ENCODE measurements around the gene SIRT3. TPM values are rescaled to one million over a fixed set of nuclear protein-coding genes. Genes with fewer than 3 reads are reported as not detected.

The SIRT3 gene
- total RNA-seq, 2 experiments from 2014 or later = 19.6 to 23.3 TPM

- intact Hi-C loops (cut with DNase I, micrococcal nuclease) = no loop called here
- POLR2A ChIA-PET = no interaction called here
- Mint-ChIP-seq H3K4me1 (peaks cover 19% of the 10 kb centered on the region), H3K27ac (peak overlapping the region; percentile 67), H3K9me3 (ENCODE audit: low read depth) (no peaks in the 10 kb centered on the region), H3K4me3 (no peak overlapping the region), H3K27me3 (no peaks in the 10 kb centered on the region), H3K36me3 (ENCODE audit: low read depth) (peaks cover 63% of the 10 kb centered on the region)
- no peak for ATAC-seq
- CTCF ChIA-PET = interaction anchor here (0.9 kb wide), 1 partner anchor 39 kb away, joined by 3 read pairs; no protein-coding TSS in a partner anchor
- DNase-seq = no peak
These were observed 23.7 kb downstream of the SIRT3 start for GRCh38 chr11:212150-213100.

GRCh38 chr11:211741-212140 is 24.4 kb downstream of the SIRT3 start:
- DNase-seq (no peak), ATAC-seq (no peak)
- peak overlapping the region; percentile 67 for H3K27ac Mint-ChIP-seq
- intact Hi-C loops (cut with DNase I, micrococcal nuclease) = no loop called here
- ChIA-PET POLR2A (no interaction called here), CTCF (interaction anchor here (0.9 kb wide), 1 partner anchor 39 kb away, joined by 3 read pairs; no protein-coding TSS in a partner anchor)
- no peaks in the 10 kb centered on the region for H3K9me3 Mint-ChIP-seq (ENCODE audit: low read depth)
- no peak overlapping the region for H3K4me3 Mint-ChIP-seq
- peaks cover 18% of the 10 kb centered on the region for H3K4me1 Mint-ChIP-seq
- H3K27me3 Mint-ChIP-seq = no peaks in the 10 kb centered on the region
- H3K36me3 Mint-ChIP-seq (ENCODE audit: low read depth) = peaks cover 65% of the 10 kb centered on the region

- POLR2A ChIA-PET = no interaction called here
- Mint-ChIP-seq H3K27ac (peak overlapping the region; percentile 47), H3K27me3 (no peaks in the 10 kb centered on the region), H3K4me1 (peaks cover 18% of the 10 kb centered on the region), H3K9me3 (ENCODE audit: low read depth) (no peaks in the 10 kb centered on the region), H3K36me3 (ENCODE audit: low read depth) (peaks cover 67% of the 10 kb centered on the region), H3K4me3 (no peak overlapping the region)
- no peak for ATAC-seq
- CTCF ChIA-PET = interaction anchor here (0.9 kb wide), 1 partner anchor 40 kb away, joined by 3 read pairs; no protein-coding TSS in a partner anchor
- no peak for DNase-seq
- intact Hi-C loops (cut with DNase I, micrococcal nuclease) = no loop called here
These were observed 24.8 kb downstream of the SIRT3 start for GRCh38 chr11:211295-211694.

- Mint-ChIP-seq H3K27me3 (no peaks in the 10 kb centered on the region), H3K4me3 (no peak overlapping the region), H3K27ac (peak overlapping the region; percentile 47), H3K9me3 (ENCODE audit: low read depth) (no peaks in the 10 kb centered on the region), H3K4me1 (peaks cover 23% of the 10 kb centered on the region), H3K36me3 (ENCODE audit: low read depth) (peaks cover 70% of the 10 kb centered on the region)
- no peak for DNase-seq
- ATAC-seq = no peak
- CTCF ChIA-PET = no interaction called here
- intact Hi-C loops (cut with DNase I, micrococcal nuclease) = no loop called here
- POLR2A ChIA-PET = no interaction called here
These were observed 25.4 kb downstream of the SIRT3 start for GRCh38 chr11:210803-211180.

- Mint-ChIP-seq H3K4me3 (peak overlapping the region; percentile 94), H3K4me1 (peaks cover 29% of the 10 kb centered on the region), H3K27ac (peak overlapping the region; percentile 64), H3K27me3 (no peaks in the 10 kb centered on the region), H3K36me3 (ENCODE audit: low read depth) (peaks cover 69% of the 10 kb centered on the region), H3K9me3 (ENCODE audit: low read depth) (no peaks in the 10 kb centered on the region)
- CTCF ChIA-PET = interaction anchor here (1.6 kb wide), 1 partner anchor 40 kb away, joined by 5 read pairs; no protein-coding TSS in a partner anchor
- DNase-seq = no peak
- ATAC-seq = no peak
- POLR2A ChIA-PET = interaction anchor here (0.8 kb wide), 1 partner anchor 1633 kb away, joined by 3 read pairs; no protein-coding TSS in a partner anchor
- intact Hi-C loops (cut with DNase I, micrococcal nuclease) = no loop called here
These were observed 25.9 kb downstream of the SIRT3 start for GRCh38 chr11:210122-210802.

GRCh38 chr11:209275-210121 is 26.6 kb downstream of the SIRT3 start:
- no peaks in the 10 kb centered on the region for H3K27me3 Mint-ChIP-seq
- peaks cover 35% of the 10 kb centered on the region for H3K4me1 Mint-ChIP-seq
- DNase-seq = peak; percentile 38
- ChIA-PET POLR2A (interaction anchor here (0.8 to 1.4 kb wide), 2 partner anchors 26 to 1634 kb away, joined by 3 to 4 read pairs; no protein-coding TSS in a partner anchor), CTCF (interaction anchor here (0.5 to 2.1 kb wide), 7 partner anchors 25 to 557 kb away, joined by 3 to 7 read pairs (median 3); no protein-coding TSS in a partner anchor)
- peak overlapping the region; percentile 85 for H3K27ac Mint-ChIP-seq
- intact Hi-C loops (cut with DNase I, micrococcal nuclease) = loop anchor here in 1 of 2 experiments (5.0 kb wide), 2 partner anchors 103 to 243 kb away; partner anchors contain the start of genes IFITM1 and PTDSS2
- peak overlapping the region; percentile 94 for H3K4me3 Mint-ChIP-seq
- H3K9me3 Mint-ChIP-seq (ENCODE audit: low read depth) = no peaks in the 10 kb centered on the region
- no peak for ATAC-seq
- H3K36me3 Mint-ChIP-seq (ENCODE audit: low read depth) = peaks cover 68% of the 10 kb centered on the region

GRCh38 chr11:208917-209260 is 27.3 kb downstream of the SIRT3 start:
- H3K27ac Mint-ChIP-seq = peak overlapping the region; percentile 85
- intact Hi-C loops (cut with DNase I, micrococcal nuclease) = loop anchor here (1.0 to 5.0 kb wide), 4 partner anchors 60 to 243 kb away; partner anchors contain the start of genes IFITM1 (in 1 of the 2) and PTDSS2 (in 1 of the 2)
- peak overlapping the region; percentile 94 for H3K4me3 Mint-ChIP-seq
- DNase-seq = no peak
- H3K36me3 Mint-ChIP-seq (ENCODE audit: low read depth) = peaks cover 66% of the 10 kb centered on the region
- CTCF ChIA-PET = interaction anchor here (0.5 to 2.1 kb wide), 7 partner anchors 26 to 557 kb away, joined by 3 to 7 read pairs (median 3); no protein-coding TSS in a partner anchor
- H3K27me3 Mint-ChIP-seq = no peaks in the 10 kb centered on the region
- no peak for ATAC-seq
- H3K9me3 Mint-ChIP-seq (ENCODE audit: low read depth) = no peaks in the 10 kb centered on the region
- POLR2A ChIA-PET = interaction anchor here (1.4 kb wide), 1 partner anchor 26 kb away, joined by 4 read pairs; no protein-coding TSS in a partner anchor
- peaks cover 41% of the 10 kb centered on the region for H3K4me1 Mint-ChIP-seq

GRCh38 chr11:208181-208916 is 27.8 kb downstream of the SIRT3 start:
- H3K27ac Mint-ChIP-seq = peak overlapping the region; percentile 99
- CTCF ChIA-PET = interaction anchor here (0.5 to 2.4 kb wide), 9 partner anchors 27 to 558 kb away, joined by 3 to 10 read pairs (median 3); no protein-coding TSS in a partner anchor
- ATAC-seq = peak; percentile 68
- peaks cover 69% of the 10 kb centered on the region for H3K36me3 Mint-ChIP-seq (ENCODE audit: low read depth)
- POLR2A ChIA-PET = interaction anchor here (1.2 to 1.4 kb wide), 2 partner anchors 27 to 74 kb away, joined by 4 read pairs; no protein-coding TSS in a partner anchor
- H3K9me3 Mint-ChIP-seq (ENCODE audit: low read depth) = no peaks in the 10 kb centered on the region
- DNase-seq = peak; percentile 91
- peak overlapping the region; percentile 94 for H3K4me3 Mint-ChIP-seq
- intact Hi-C loops (cut with DNase I, micrococcal nuclease) = loop anchor here (1.0 to 5.0 kb wide), 4 partner anchors 61 to 244 kb away; partner anchors contain the start of genes IFITM1 (in 1 of the 2) and PTDSS2 (in 1 of the 2)
- no peaks in the 10 kb centered on the region for H3K27me3 Mint-ChIP-seq
- H3K4me1 Mint-ChIP-seq = peaks cover 46% of the 10 kb centered on the region

- Mint-ChIP-seq H3K4me1 (peaks cover 51% of the 10 kb centered on the region), H3K36me3 (ENCODE audit: low read depth) (peaks cover 70% of the 10 kb centered on the region), H3K9me3 (ENCODE audit: low read depth) (no peaks in the 10 kb centered on the region), H3K4me3 (peak overlapping the region; percentile 94), H3K27ac (peak overlapping the region; percentile 99), H3K27me3 (no peaks in the 10 kb centered on the region)
- ChIA-PET POLR2A (interaction anchor here (0.5 to 1.2 kb wide), 10 partner anchors 8 to 360 kb away, joined by 3 to 25 read pairs (median 4); partner anchors contain the start of genes PSMD13, RNH1 and SIRT3), CTCF (interaction anchor here (0.6 to 2.4 kb wide), 14 partner anchors 8 to 241 kb away, joined by 3 to 10 read pairs (median 4); partner anchors contain the start of genes PSMD13 and SIRT3)
- intact Hi-C loops (cut with DNase I, micrococcal nuclease) = loop anchor here (1.0 to 5.0 kb wide), 12 partner anchors 28 to 601 kb away; partner anchors contain the start of genes PSMD13 (in 2 of the 2), SIRT3 (in 2 of the 2), DEAF1 (in 1 of the 2) and IFITM1 (in 1 of the 2)
- DNase-seq (no peak), ATAC-seq (peak; percentile 10)
These were observed 28.3 kb downstream of the SIRT3 start for GRCh38 chr11:207863-208180.
